ENCODE measurements around the gene GPR89B.

- TF ChIP-seq GATA2 (IDR thresholded peaks at IDR 0.05; ENCODE audit: low read depth, low read length) (no peak), GATA3 (IDR thresholded peaks at IDR 0.05; ENCODE audit: low read depth, low read length) (no peak)
Measured at GRCh38 chr1:147879911-147880310, 48.3 kb upstream of the GPR89B start.
